Liver (tissue), 9 donors: ENCODE data around the gene HTR4. TPM values are rescaled to one million over a fixed set of nuclear protein-coding genes. Genes with fewer than 3 reads are reported as not detected.

ENCODE experiments used
- DNase-seq: peaks from one replicate; pipeline ENCODE4 v3.0.0-alpha.2; 2017; ENCODE audit warnings: low spot score
- H3K27ac ChIP-seq, 2 donors: one replicate each; pipeline ENCODE4 v1.7.0; 2013; ENCODE audit warnings: inconsistent platforms in 2 of 2, low read length in 2 of 2, control low read depth in 1 of 2, low read depth in 1 of 2, mild to moderate bottlenecking in 1 of 2
- H3K27me3 ChIP-seq, 4 donors: one replicate each; pipeline versions ENCODE4 v1.6.1 to v1.7.0; 2013; ENCODE audit warnings: low read length in 3 of 4, inconsistent platforms in 1 of 4, mild to moderate bottlenecking in 1 of 4, moderate library complexity in 1 of 4; ENCODE audit not compliant: control insufficient read depth in 4 of 4, insufficient read depth in 4 of 4
- H3K36me3 ChIP-seq, 4 donors: one replicate each; pipeline versions ENCODE4 v1.6.1 to v1.7.0; 2013; ENCODE audit warnings: low read length in 3 of 4, mild to moderate bottlenecking in 3 of 4, low read depth in 1 of 4, moderate library complexity in 1 of 4; ENCODE audit not compliant: control insufficient read depth in 4 of 4, insufficient read depth in 3 of 4
- H3K4me1 ChIP-seq, 4 donors: one replicate each; pipeline versions ENCODE4 v1.6.1 to v1.7.0; 2013; ENCODE audit warnings: low read length in 3 of 4, mild to moderate bottlenecking in 3 of 4, moderate library complexity in 1 of 4; ENCODE audit not compliant: control insufficient read depth in 4 of 4, insufficient read depth in 4 of 4
- H3K4me3 ChIP-seq, 3 donors: one replicate each; pipeline versions ENCODE4 v1.6.1 to v1.7.0; 2013; ENCODE audit warnings: low read length in 3 of 3, control low read depth in 1 of 3, low read depth in 1 of 3, mild to moderate bottlenecking in 1 of 3
- H3K9ac ChIP-seq, 2 donors: one replicate each; pipeline ENCODE4 v1.7.0; 2013; ENCODE audit warnings: low read length in 2 of 2, mild to moderate bottlenecking in 2 of 2, moderate library complexity in 2 of 2, control low read depth in 1 of 2, low read depth in 1 of 2
- H3K9me3 ChIP-seq, 4 donors: one replicate each; pipeline versions ENCODE4 v1.6.1 to v1.7.0; 2013; ENCODE audit warnings: low read length in 3 of 4; ENCODE audit not compliant: control insufficient read depth in 4 of 4
- EGR1 ChIP-seq, 2 donors: IDR thresholded peaks; 2 replicates each; pipeline ENCODE4 v1.6.1; 2016 to 2018; ENCODE audit warnings: antibody characterized with exemption in 2 of 2, low read depth in 2 of 2
- FOXA1 ChIP-seq: IDR thresholded peaks from 2 replicates; pipeline ENCODE4 v1.6.1; 2016; ENCODE audit warnings: antibody characterized with exemption
- GABPA ChIP-seq, 2 donors: IDR thresholded peaks in 1 of 2; conservative IDR thresholded peaks in 1 of 2; 2 replicates each; pipeline ENCODE4 v1.6.1; 2016; ENCODE audit warnings: antibody characterized with exemption in 2 of 2, mild to moderate bottlenecking in 1 of 2, moderate library complexity in 1 of 2
- HNF4A ChIP-seq, 2 donors: conservative IDR thresholded peaks; 2 replicates each; pipeline ENCODE4 v1.6.1; 2016; ENCODE audit warnings: antibody characterized with exemption in 2 of 2, mild to moderate bottlenecking in 2 of 2
- HNF4G ChIP-seq: IDR thresholded peaks from 2 replicates; pipeline ENCODE4 v1.6.1; 2016; ENCODE audit warnings: antibody characterized with exemption
- JUND ChIP-seq, 2 donors: IDR thresholded peaks; 2 replicates each; pipeline ENCODE4 v1.6.1; 2016; ENCODE audit warnings: antibody characterized with exemption in 2 of 2
- RAD21 ChIP-seq, 2 donors: IDR thresholded peaks; 2 replicates each; pipeline ENCODE4 v1.6.1; 2016; ENCODE audit warnings: antibody characterized with exemption in 2 of 2, mild to moderate bottlenecking in 2 of 2
- RXRA ChIP-seq, 2 donors: IDR thresholded peaks; 2 replicates each; pipeline ENCODE4 v1.6.1; 2017 to 2018; ENCODE audit warnings: antibody characterized with exemption in 2 of 2, mild to moderate bottlenecking in 1 of 2
- SP1 ChIP-seq: IDR thresholded peaks from 2 replicates; pipeline ENCODE4 v1.6.1; 2018; ENCODE audit warnings: antibody characterized with exemption, mild to moderate bottlenecking
- TAF1 ChIP-seq: conservative IDR thresholded peaks from 2 replicates; pipeline ENCODE4 v1.6.1; 2016; ENCODE audit warnings: antibody characterized with exemption, mild to moderate bottlenecking
- YY1 ChIP-seq: IDR thresholded peaks from 2 replicates; pipeline ENCODE4 v1.6.1; 2016; ENCODE audit warnings: antibody characterized with exemption, mild to moderate bottlenecking
- ZBTB33 ChIP-seq: IDR thresholded peaks from 2 replicates; pipeline ENCODE4 v1.6.1; 2016; ENCODE audit warnings: antibody characterized with exemption
- WGBS: extraction: QIAGEN DNeasy Blood & Tissue Kit; methylation state at CpG from one replicate; pipeline ENCODE4 v1.1.7; 2013; 5-methylcytosine and 5-hydroxymethylcytosine counted together
- polyA plus RNA-seq, 2 donors: library from polyadenylated mRNA; stranded (reverse) in 1 of 2; unstranded in 1 of 2; fragments of 200-250 nt in 1 of 2; fragments of >200 nt in 1 of 2; fragmentation: Nextera tagmentation in 1 of 2; extraction: Ambion mirVana in 1 of 2; gene quantifications; one replicate each; pipeline versions ENCODE4 v1.2.1 to v1.2.3, GENCODE V29; 2013 to 2015
- total RNA-seq, 2 donors: library from RNA; depleted of rRNA; stranded (reverse); fragments of >200 nt; gene quantifications; one replicate each; pipeline ENCODE4 v1.2.3, GENCODE V29; 2014
- TF ChIP-seq, protein P1 (sequence below): fragments of 150-350 bp; IDR thresholded peaks from 2 replicates; pipeline ENCODE4 v1.5.1; 2017; ENCODE audit warnings: improper control_type of control experiment, low read depth, low read length; ENCODE audit not compliant: missing input control
- TF ChIP-seq, protein P2 (sequence below): IDR thresholded peaks from 2 replicates; pipeline ENCODE4 v1.6.1; 2016; ENCODE audit warnings: antibody characterized with exemption, mild to moderate bottlenecking
- TF ChIP-seq, protein P3 (sequence below): IDR thresholded peaks from 2 replicates; pipeline ENCODE4 v1.6.1; 2016; ENCODE audit warnings: antibody characterized with exemption
- donor health status: healthy.
- donor health status: healthy.
- donor health status: healthy.
- donor health status: healthy.
- donor health status: healthy.

Gene HTR4
- total and polyA plus RNA-seq, 4 donors, result 0.19 to 2.4 (median 0.98) TPM

DNA sequence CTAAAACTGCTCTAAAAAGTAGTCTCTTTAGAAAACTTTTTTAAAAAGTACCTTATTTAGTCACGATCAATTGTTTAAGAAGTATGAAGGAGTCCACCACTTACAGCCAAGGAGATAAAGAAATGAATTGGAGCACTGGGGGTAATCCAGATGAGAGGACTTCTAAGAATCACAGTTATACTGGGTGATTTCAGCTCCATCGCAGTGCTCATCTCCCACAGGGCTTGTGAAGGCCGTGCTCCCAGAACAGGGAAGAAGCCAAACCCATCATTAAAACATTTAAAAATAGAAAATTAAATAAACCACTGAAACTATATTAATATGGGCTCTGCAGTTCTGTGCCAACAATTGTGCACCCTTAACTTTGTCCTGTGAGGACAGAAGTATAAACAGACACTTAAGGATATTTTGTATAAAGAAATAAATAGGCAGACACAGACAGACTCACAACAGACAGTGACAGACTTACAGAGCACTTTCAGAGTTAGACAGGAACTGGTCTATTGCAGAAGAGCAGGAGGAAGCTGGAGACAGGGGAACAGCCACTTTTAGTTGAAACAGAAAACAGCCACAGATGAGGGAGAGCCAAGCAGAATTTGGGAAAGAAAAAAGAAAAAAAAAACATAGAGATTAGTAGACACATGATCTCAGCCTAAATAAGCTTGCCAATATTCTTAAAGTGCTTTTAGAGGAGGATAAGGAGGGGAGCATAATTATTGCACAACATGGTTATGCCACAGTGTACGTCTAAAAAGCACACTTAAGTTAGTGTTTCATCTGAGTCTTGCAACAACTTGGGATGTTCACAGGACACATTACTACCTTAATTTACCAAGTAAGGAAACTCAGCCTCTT lies 188.7 kb downstream of the HTR4 start:
- Histone ChIP-seq H3K9me3 (no peaks in the 10 kb centered on the region), H3K36me3 (no peaks in the 10 kb centered on the region), H3K27ac (no peak overlapping the region), H3K4me1 (peaks cover 0 to 5% (median under 1%) of the 10 kb centered on the region in 4 donors), H3K9ac (no peak overlapping the region), H3K4me3 (no peak overlapping the region), H3K27me3 (no peaks in the 10 kb centered on the region)
- 74% methylated on average over 4 of the region's 4 CpGs for WGBS
- DNase-seq, result no peak
- TF ChIP-seq, protein P1, sequence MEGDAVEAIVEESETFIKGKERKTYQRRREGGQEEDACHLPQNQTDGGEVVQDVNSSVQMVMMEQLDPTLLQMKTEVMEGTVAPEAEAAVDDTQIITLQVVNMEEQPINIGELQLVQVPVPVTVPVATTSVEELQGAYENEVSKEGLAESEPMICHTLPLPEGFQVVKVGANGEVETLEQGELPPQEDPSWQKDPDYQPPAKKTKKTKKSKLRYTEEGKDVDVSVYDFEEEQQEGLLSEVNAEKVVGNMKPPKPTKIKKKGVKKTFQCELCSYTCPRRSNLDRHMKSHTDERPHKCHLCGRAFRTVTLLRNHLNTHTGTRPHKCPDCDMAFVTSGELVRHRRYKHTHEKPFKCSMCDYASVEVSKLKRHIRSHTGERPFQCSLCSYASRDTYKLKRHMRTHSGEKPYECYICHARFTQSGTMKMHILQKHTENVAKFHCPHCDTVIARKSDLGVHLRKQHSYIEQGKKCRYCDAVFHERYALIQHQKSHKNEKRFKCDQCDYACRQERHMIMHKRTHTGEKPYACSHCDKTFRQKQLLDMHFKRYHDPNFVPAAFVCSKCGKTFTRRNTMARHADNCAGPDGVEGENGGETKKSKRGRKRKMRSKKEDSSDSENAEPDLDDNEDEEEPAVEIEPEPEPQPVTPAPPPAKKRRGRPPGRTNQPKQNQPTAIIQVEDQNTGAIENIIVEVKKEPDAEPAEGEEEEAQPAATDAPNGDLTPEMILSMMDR, result no peak
- TF ChIP-seq, protein P2, sequence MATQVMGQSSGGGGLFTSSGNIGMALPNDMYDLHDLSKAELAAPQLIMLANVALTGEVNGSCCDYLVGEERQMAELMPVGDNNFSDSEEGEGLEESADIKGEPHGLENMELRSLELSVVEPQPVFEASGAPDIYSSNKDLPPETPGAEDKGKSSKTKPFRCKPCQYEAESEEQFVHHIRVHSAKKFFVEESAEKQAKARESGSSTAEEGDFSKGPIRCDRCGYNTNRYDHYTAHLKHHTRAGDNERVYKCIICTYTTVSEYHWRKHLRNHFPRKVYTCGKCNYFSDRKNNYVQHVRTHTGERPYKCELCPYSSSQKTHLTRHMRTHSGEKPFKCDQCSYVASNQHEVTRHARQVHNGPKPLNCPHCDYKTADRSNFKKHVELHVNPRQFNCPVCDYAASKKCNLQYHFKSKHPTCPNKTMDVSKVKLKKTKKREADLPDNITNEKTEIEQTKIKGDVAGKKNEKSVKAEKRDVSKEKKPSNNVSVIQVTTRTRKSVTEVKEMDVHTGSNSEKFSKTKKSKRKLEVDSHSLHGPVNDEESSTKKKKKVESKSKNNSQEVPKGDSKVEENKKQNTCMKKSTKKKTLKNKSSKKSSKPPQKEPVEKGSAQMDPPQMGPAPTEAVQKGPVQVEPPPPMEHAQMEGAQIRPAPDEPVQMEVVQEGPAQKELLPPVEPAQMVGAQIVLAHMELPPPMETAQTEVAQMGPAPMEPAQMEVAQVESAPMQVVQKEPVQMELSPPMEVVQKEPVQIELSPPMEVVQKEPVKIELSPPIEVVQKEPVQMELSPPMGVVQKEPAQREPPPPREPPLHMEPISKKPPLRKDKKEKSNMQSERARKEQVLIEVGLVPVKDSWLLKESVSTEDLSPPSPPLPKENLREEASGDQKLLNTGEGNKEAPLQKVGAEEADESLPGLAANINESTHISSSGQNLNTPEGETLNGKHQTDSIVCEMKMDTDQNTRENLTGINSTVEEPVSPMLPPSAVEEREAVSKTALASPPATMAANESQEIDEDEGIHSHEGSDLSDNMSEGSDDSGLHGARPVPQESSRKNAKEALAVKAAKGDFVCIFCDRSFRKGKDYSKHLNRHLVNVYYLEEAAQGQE, result no peak

- DNase-seq, result no peak
- H3K27ac ChIP-seq, result no peak overlapping the region
- WGBS, result 87% methylated on average over 1 of the region's 1 CpG
These were observed 194.7 kb downstream of the HTR4 start for GRCh38 chr5:148459669-148460068.

More at GRCh38 chr5:148459669-148460068, 194.7 kb downstream of the HTR4 start:
- H3K27me3 ChIP-seq, result no peaks in the 10 kb centered on the region
- H3K9me3 ChIP-seq, result no peaks in the 10 kb centered on the region
- no peaks in the 10 kb centered on the region for H3K36me3 ChIP-seq
- H3K4me1 ChIP-seq, result peaks cover 0 to 8% (median 4%) of the 10 kb centered on the region in 4 donors
- no peak overlapping the region for H3K9ac ChIP-seq
- H3K4me3 ChIP-seq, result no peak overlapping the region
- TF ChIP-seq RXRA (IDR thresholded peaks at IDR 0.05) (no peak), SP1 (no peak), TAF1 (no peak), YY1 (no peak), RAD21 (IDR thresholded peaks at IDR 0.05) (no peak), JUND (IDR thresholded peaks at IDR 0.05) (no peak), FOXA1 (no peak), HNF4G (no peak), EGR1 (IDR thresholded peaks at IDR 0.05; ENCODE audit: low read depth in 2 of 2) (no peak), ZBTB33 (no peak), GABPA (IDR thresholded peaks at IDR 0.05 in 1 of 2, conservative IDR thresholded peaks at IDR 0.05 in 1 of 2) (no peak), HNF4A (conservative IDR thresholded peaks at IDR 0.05) (no peak)
- TF ChIP-seq, protein P1, result no peak
- TF ChIP-seq, protein P2, result no peak
- TF ChIP-seq, protein P3, sequence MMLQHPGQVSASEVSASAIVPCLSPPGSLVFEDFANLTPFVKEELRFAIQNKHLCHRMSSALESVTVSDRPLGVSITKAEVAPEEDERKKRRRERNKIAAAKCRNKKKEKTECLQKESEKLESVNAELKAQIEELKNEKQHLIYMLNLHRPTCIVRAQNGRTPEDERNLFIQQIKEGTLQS, result no peak
